Stomach smooth muscle (tissue), 2 donors: Measurements from ENCODE around the gene ARMC2.
"Not testable (repeated sequence)": the region's sequence is repeated elsewhere in the genome, so short reads cannot be mapped to it uniquely, and the experiment has no call there.

Experiments
- H3K27ac ChIP-seq: one replicate; pipeline ENCODE4 v1.7.0; 2013; ENCODE audit warnings: mild to moderate bottlenecking, low read length, inconsistent platforms
- H3K27me3 ChIP-seq, 2 donors: one replicate each; pipeline ENCODE4 v1.7.0; 2013; ENCODE audit warnings: low read length in 2 of 2; ENCODE audit not compliant: insufficient read depth in 2 of 2, control insufficient read depth in 1 of 2
- H3K36me3 ChIP-seq, 2 donors: one replicate each; pipeline ENCODE4 v1.7.0; 2013; ENCODE audit warnings: low read length in 2 of 2; ENCODE audit not compliant: control insufficient read depth in 2 of 2, insufficient read depth in 2 of 2
- H3K4me1 ChIP-seq: one replicate; pipeline ENCODE4 v1.7.0; 2013; ENCODE audit warnings: low read length; ENCODE audit not compliant: control insufficient read depth, insufficient read depth
- H3K4me3 ChIP-seq, 2 donors: one replicate each; pipeline ENCODE4 v1.7.0; 2013; ENCODE audit warnings: low read length in 2 of 2
- H3K9ac ChIP-seq, 2 donors: one replicate each; pipeline ENCODE4 v1.7.0; 2013; ENCODE audit warnings: low read length in 2 of 2, mild to moderate bottlenecking in 1 of 2
- H3K9me3 ChIP-seq, 2 donors: one replicate each; pipeline ENCODE4 v1.7.0; 2013; ENCODE audit warnings: low read length in 2 of 2; ENCODE audit not compliant: control insufficient read depth in 2 of 2
- donor health status: healthy.
- donor health status: Pancreatic carcinoma.

The ARMC2 gene

GRCh38 chr6:108914235-108915022 is 66.2 kb downstream of the ARMC2 start:
- H3K27ac ChIP-seq: no peak overlapping the region

GRCh38 chr6:108915258-108915657 is 67.0 kb downstream of the ARMC2 start:
- Histone ChIP-seq H3K27ac (no peak overlapping the region), H3K9ac (no peak overlapping the region), H3K9me3 (no peaks in the 10 kb centered on the region), H3K27me3 (no peaks in the 10 kb centered on the region), H3K36me3 (no peaks in the 10 kb centered on the region), H3K4me1 (no peaks in the 10 kb centered on the region), H3K4me3 (no peak overlapping the region)

More at GRCh38 chr6:108914235-108915022, 66.2 kb downstream of the ARMC2 start:
- no peak overlapping the region for H3K9ac ChIP-seq
- H3K36me3 ChIP-seq: no peaks in the 10 kb centered on the region
- H3K27me3 ChIP-seq: no peaks in the 10 kb centered on the region
- no peaks in the 10 kb centered on the region for H3K9me3 ChIP-seq
- H3K4me1 ChIP-seq: no peaks in the 10 kb centered on the region
- H3K4me3 ChIP-seq: no peak overlapping the region

GRCh38 chr6:108916026-108916686 is 67.9 kb downstream of the ARMC2 start:
- Histone ChIP-seq H3K4me3 (no peak overlapping the region), H3K4me1 (peaks cover 4% of the 10 kb centered on the region), H3K9ac (no peak overlapping the region), H3K27ac (no peak overlapping the region), H3K36me3 (no peaks in the 10 kb centered on the region), H3K9me3 (no peaks in the 10 kb centered on the region), H3K27me3 (no peaks in the 10 kb centered on the region)

GRCh38 chr6:108920751-108921150 is 72.5 kb downstream of the ARMC2 start:
- H3K4me3 ChIP-seq: no peak overlapping the region
- H3K4me1 ChIP-seq: peaks cover 12% of the 10 kb centered on the region
- H3K9ac ChIP-seq: no peak overlapping the region
- H3K27ac ChIP-seq: no peak overlapping the region
- H3K36me3 ChIP-seq: no peaks in the 10 kb centered on the region
- H3K27me3 ChIP-seq: no peaks in the 10 kb centered on the region
- H3K9me3 ChIP-seq: no peaks in the 10 kb centered on the region

GRCh38 chr6:108921547-108922361 is 73.5 kb downstream of the ARMC2 start:
- Histone ChIP-seq H3K4me3 (no peak overlapping the region), H3K36me3 (no peaks in the 10 kb centered on the region), H3K9ac (no peak overlapping the region), H3K27ac (no peak overlapping the region), H3K9me3 (no peaks in the 10 kb centered on the region), H3K27me3 (no peaks in the 10 kb centered on the region), H3K4me1 (peaks cover 12% of the 10 kb centered on the region)

- Histone ChIP-seq H3K27ac (no peak overlapping the region), H3K9ac (no peak overlapping the region), H3K9me3 (no peaks in the 10 kb centered on the region), H3K27me3 (no peaks in the 10 kb centered on the region), H3K4me1 (peaks cover 12% of the 10 kb centered on the region), H3K4me3 (no peak overlapping the region), H3K36me3 (no peaks in the 10 kb centered on the region)
Measured at GRCh38 chr6:108922499-108922898, 74.3 kb downstream of the ARMC2 start.

- Histone ChIP-seq H3K9ac (no peak overlapping the region), H3K36me3 (no peaks in the 10 kb centered on the region), H3K27me3 (no peaks in the 10 kb centered on the region), H3K4me3 (no peak overlapping the region), H3K9me3 (no peaks in the 10 kb centered on the region), H3K4me1 (no peaks in the 10 kb centered on the region), H3K27ac (no peak overlapping the region)
Measured at GRCh38 chr6:108927927-108928326, 79.7 kb downstream of the ARMC2 start.

- Histone ChIP-seq H3K9ac (no peak overlapping the region), H3K27ac (no peak overlapping the region), H3K9me3 (no peaks in the 10 kb centered on the region), H3K4me3 (no peak overlapping the region), H3K36me3 (no peaks in the 10 kb centered on the region), H3K27me3 (no peaks in the 10 kb centered on the region), H3K4me1 (no peaks in the 10 kb centered on the region)
Measured at GRCh38 chr6:108928650-108929049, 80.4 kb downstream of the ARMC2 start.

- H3K9ac ChIP-seq, H3K4me3 ChIP-seq, H3K36me3 ChIP-seq, H3K27ac ChIP-seq, H3K9me3 ChIP-seq, H3K4me1 ChIP-seq, H3K27me3 ChIP-seq: not testable (repeated sequence)
Measured at GRCh38 chr6:108931090-108931489, 82.9 kb downstream of the ARMC2 start.

GRCh38 chr6:108937170-108937569 is 88.9 kb downstream of the ARMC2 start:
- Histone ChIP-seq H3K4me3 (no peak overlapping the region), H3K9me3 (no peaks in the 10 kb centered on the region)

More at GRCh38 chr6:108937170-108937569, 88.9 kb downstream of the ARMC2 start:
- Histone ChIP-seq H3K4me1 (no peaks in the 10 kb centered on the region), H3K27ac (no peak overlapping the region), H3K27me3 (no peaks in the 10 kb centered on the region), H3K9ac (no peak overlapping the region), H3K36me3 (no peaks in the 10 kb centered on the region)
